GM19099 (cell line): ENCODE results near the gene FHIT.

ENCODE experiments used
- POLR2A ChIP-seq: IDR thresholded peaks from 3 replicates; pipeline ENCODE4 v1.6.1; 2011; ENCODE audit warnings: low read depth; ENCODE audit not compliant: insufficient read length; ENCODE audit errors: extremely low read depth

The FHIT gene

DNA sequence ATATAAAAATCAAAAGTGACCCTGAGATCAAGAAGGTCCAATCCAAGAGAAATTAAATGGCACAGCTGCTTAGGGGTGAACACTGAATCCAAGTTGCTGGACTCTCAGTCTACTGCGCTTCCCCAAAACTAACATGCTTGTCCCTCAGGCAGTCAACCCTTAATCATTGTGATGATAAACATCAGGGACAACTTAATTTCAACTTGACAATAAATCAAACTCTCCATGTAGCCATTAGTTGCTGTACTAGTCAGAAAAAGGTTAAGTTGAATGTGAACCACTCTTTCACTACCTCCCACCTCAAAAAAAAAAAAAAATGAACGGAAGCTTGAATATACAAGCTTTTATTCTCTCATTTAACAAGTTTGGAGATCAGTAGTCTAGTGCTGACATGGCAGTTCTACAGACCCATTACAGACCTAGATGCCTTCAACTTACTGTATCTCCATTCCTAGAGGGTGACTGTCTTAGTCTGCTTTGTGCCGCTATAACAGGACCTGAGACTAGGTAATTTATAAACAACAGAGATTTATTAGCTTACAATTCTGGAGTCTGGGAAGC is 185.7 kb downstream of the FHIT start:
- no peak for TF ChIP-seq POLR2A

DNA sequence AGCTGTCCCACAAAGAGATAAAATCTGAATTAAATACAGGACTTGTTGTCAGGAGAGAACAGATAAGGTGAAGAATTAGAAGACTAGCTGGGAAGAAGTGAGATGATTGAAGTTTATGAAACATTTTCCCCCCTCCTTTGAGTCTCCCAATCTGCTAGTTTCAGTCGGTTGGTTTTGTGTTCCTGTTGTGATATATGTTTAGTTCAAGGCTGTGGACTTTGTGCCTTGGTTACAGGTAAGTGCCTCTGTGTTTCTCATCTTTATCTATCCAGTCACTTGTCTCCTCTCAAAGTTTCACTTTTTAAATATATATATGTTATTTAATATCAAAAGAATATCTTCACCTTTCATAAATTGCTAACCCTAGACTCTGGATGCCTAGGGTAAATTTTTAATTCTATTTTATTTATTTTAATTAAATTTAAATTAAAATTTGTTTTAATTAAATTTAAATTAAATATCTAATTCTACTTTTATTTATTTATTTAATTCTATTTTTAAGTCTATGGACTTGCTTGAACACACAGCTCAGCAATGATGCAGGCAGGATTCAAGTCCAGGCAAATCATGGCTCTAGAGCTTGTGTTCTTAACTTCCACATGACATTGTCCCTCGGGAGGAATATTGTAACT is 190.0 kb downstream of the FHIT start:
- TF ChIP-seq POLR2A, result no peak

DNA sequence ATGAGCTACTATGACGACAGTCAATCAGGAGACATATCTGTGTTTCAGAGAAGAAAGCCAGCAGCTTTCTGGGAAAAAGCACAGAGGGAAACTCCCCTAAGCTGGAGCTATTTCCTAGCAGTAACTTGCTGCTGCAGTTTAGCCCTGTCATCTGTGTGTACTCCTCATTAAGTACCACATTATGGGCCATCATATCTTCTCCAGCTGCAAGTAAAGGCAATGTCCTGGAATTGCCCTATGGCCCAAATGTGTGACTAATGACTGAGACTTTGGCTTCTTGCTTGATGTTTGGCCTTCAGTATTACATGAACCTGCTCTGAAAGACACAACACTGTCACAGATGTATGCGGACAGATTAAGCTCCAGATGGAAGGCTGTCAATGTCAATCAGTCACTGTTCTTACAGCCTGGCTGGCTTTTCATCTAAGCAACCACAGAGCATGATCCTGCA is 190.8 kb downstream of the FHIT start:
- no peak for TF ChIP-seq POLR2A

DNA sequence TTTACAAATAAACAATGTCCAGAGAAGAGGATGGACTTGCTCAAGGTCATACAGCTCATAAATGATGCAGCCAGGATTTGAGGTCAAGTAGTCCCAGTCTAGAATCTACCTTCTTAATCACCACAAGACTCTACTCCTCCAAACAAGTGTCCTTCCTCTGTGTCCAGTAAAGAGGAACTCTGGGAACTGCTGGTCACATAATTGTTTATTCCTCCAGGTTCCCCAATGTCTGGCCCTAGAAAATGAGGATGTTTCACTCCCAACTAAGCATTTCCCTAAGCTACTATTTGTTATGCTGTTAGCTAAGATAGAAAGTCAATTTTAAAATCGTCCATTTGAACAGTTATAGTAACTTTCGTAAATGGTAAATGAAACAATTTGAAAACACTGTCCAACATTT is 192.4 kb downstream of the FHIT start:
- no peak for TF ChIP-seq POLR2A

DNA sequence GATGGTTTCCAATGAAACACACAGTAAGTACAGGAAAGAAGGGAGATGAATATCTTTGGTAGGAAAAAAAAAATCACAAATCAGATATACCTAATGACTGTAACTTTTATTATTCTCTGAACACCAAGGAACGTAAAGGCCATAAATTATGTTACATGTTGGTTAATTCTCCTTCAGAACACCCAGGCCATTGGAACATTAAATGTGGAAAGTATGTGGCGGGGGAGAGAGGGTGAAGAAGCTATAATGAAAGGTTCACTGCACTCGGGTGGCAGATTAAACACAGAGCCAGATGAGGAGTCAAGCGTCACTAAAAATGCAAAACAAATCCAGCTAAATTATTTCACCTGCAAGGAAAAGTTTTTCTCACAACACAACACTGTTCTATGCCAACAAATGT is 193.8 kb downstream of the FHIT start:
- no peak for TF ChIP-seq POLR2A

DNA sequence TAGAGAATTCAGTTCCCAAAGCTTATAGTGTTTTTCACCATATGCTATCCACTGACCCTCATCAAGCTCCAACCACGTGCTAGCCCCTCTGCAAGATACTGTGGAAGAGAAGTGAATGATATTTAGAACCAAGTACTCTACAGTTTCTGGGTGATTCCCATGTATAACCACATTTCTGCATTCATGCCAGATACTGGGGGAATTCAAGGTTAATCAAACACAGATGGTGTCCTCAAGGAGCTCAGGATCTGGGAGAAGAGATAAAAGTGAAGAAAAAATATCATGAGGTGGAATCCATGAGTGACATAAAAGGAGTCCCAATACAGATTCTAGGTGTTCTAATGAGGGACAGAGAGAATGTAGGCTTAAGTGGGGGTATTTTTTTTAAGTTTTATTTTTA is 195.8 kb downstream of the FHIT start:
- TF ChIP-seq POLR2A, result no peak

DNA sequence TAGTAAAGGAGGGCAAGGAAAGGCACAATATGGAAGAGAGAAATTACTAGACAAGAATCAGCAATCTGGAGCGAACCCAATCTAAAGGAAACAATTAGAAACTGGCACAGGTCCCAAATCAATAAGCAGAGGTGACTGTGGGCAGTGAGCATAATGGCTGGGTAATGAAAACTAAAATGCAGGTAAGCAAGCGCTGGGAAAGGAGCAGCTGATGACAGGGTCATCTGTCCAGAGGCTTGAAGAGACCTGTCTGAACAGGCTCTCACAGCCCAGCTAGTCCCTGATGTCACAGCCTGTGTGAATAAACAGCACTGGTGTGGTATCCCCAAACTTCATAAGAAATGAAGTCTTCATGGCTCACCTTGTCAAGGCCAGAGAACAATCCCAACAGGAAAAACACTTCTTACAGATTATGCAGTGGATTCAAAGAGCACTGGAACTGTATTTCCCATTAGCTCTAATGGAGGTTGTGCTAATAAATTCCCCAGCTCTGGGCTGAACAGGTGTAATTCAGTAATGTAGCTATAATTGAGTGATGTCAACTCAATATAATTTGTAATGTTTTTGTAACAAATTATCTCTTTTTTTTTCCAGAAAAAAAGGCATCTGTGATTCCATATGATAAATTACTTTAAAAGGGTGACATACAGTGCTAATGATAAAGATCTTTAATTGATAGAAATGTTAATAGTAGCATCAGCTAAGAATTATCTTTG is 197.3 kb downstream of the FHIT start:
- no peak for TF ChIP-seq POLR2A

DNA sequence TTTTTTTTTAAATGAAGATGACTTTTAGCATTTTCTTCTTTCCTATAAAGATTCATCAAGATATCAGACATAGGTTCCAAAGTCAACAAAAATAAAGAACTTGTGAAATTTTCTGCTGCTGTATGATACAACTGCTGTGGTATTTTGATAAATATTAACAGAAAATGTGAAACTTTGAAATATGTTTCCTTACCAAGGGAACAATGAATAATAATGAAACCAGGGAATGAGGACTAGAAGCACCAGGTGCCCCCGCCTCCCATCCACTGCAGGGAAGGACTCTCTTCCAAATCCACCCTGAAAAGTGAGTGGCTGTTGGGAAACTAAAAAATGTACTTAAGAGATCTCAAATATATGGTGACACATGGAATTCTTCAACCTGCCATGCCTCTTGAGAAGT is 198.4 kb downstream of the FHIT start:
- TF ChIP-seq POLR2A, result no peak

DNA sequence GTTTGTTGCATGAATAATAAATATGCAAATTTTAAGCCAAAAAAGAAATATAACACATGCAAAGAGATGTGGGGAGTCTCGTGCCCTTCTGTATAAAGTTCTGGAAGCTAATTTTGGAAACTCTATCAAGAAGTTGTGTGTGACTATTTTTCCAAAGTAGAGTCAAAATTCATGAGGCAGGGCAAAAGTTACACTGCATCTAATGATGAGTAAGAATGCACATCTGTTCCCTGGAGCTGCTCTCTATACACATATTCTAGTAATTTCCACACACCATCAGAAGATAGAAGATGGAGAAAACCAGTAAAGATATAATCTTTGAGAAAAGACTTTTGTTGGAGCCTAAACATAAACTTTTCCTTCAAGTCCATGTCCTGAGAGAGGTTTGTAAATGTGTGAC is 199.6 kb downstream of the FHIT start:
- TF ChIP-seq POLR2A, result no peak

DNA sequence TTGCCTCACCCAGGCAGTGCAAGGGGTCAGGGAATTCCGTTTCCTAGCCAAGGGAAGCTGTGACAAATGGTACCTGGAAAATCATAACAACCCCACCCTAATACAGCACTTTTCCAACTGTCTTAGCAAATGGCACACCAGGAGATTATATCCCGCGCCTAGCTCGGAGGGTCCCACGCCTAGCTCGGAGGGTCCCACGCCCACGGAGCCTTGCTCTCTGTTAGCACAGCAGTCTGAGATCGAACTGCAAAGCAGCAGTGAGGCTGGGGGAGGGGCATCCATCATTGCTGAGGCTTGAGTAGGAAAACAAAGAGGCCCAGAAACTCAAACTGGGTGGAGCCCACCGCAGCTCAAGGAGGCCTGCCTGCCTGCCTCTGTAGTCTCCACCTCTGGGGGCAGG is 208.1 kb downstream of the FHIT start:
- no peak for TF ChIP-seq POLR2A

DNA sequence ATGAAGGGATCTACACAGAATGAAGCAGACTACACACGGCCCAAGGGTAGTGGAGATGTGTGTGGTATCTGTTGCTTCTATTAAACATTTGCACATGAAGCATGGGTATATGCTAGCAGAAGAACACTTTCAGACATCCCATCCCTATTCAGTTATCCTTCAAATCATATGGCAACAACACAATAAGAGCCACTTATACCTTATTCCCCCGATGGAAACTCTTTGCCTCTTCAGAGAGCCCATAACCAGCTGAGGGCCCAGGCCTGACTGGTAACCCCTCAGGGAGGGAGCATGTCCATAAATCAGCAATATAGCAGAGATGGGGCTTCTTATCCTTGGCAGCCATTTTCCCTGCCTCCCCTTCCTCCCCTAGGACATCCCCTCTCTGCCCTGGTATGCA is 210.6 kb downstream of the FHIT start:
- no peak for TF ChIP-seq POLR2A

DNA sequence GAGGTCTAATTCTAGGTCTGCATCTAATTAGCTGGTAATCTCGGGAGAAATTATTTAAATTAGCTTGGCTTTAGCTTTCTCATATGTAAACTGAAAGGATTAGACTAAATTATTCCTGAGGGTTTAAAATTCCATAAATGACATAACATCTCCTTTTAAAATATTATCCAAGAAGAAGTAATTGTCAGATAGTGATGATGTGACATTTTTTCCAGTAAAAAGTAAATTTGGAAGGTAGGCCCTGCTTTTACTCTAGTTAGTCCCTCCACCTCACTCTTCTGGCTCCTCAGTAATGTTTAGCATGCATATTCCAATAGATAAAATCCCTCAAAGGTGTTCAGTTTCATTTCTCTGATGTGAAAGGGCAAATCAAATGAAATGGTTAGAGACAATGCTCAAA is 215.7 kb downstream of the FHIT start:
- no peak for TF ChIP-seq POLR2A

DNA sequence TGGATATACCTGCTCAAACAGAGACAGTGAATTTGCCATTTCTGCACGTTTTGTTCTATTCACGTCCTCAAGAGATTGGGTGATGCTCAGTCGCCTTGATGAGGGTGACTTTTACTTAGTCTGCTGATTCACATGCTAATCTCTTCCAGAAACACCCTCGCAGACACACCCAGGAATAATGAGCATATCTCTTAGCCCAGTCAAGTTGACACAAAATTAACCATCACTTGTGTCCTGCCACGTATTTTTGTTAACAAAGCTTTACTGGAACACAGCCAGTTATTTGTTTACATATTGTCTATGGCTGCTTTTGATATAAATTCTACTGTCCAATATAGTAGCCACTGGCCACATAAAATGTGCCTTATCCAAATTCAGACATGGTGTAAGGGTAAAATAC is 218.3 kb downstream of the FHIT start:
- TF ChIP-seq POLR2A, result no peak

DNA sequence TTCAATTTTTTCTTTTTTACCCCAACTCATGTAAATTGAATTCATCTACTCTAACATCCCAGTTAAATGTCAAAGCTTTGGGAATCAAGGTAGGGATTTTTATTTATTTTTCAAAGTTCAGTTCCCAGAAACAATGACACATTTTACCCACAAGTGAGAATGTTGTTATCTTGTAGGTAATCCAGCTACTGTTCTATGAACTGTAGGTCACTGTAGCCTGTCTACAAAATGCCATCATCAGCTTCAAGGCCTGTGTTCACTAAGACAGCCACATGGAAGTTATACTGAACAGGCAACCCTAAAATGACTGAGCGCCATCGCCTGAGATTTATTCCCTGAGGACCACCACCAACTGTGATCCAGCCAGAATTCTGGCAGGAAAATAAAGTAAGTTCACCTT is 219.7 kb downstream of the FHIT start:
- TF ChIP-seq POLR2A, result no peak

DNA sequence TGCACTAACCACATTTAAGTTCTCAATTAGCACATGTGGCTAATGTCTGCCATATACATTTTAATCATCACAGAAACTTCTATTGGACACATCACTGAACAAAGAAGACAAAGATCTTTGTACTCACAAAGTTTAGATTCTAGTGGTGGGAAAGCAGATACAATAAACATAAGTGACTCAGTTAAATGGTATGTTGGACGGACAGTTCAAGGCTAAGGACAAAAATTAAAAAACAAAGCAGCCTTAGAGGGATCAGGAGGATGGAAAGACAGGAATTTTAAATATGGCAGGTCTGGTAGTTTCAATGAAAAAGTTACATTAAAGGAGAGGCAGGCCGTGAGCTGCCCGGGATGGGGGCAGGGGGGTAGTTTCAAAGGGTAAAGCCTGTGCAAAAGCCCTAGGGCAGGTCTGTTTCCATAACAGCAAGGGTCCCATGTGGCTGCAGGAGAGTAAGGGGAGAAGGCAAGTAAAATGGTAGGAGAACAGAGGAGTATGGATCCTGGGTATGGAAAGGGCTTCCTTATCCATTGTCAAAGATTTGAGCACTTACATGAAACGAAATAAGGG is 220.7 kb downstream of the FHIT start:
- TF ChIP-seq POLR2A, result no peak

DNA sequence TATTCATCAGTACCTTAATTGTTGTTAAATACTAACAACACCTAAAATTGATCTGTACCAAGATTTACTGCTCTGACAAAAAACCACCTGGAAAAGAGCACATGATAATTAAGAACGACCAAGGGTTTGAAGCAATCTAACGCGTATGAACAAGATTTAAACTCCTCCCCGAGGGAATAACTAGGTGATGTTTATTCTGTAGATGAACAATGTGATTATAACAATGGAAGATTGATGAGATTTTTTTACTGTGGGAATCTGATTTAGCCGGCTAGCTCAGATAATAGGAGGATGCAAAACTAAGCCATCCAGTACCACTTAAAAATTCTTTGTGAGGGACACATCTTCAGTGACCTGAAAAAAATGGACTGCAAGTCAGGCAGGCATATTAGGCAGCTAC is 222.1 kb downstream of the FHIT start:
- no peak for TF ChIP-seq POLR2A
